Neural cell (in vitro differentiated cells): Measurements from ENCODE around the gene SULF2. TPM values are rescaled to one million over a fixed set of nuclear protein-coding genes. Genes with fewer than 3 reads are reported as not detected.

ENCODE experiments used
- H2AFZ ChIP-seq: fragments of 200-600, 300-800 bp; sonication (generic), shearing (Covaris generic); 2 replicates; pipeline ENCODE4 v1.6.0; 2014; ENCODE audit warnings: low read depth, mild to moderate bottlenecking, antibody characterized with exemption, low read length, moderate library complexity
- H3F3A ChIP-seq: fragments of 200-600 bp; shearing (Covaris generic); 2 replicates; pipeline ENCODE4 v1.6.1; 2016; ENCODE audit warnings: mild to moderate bottlenecking, moderate library complexity, mixed read lengths, antibody characterized with exemption, low read length; ENCODE audit not compliant: insufficient read depth, poor library complexity, severe bottlenecking
- H3K27ac ChIP-seq: fragments of 200-600, 300-800 bp; sonication (generic), shearing (Covaris generic); 2 replicates; pipeline ENCODE4 v1.5.1; 2014; ENCODE audit warnings: mild to moderate bottlenecking, low read length, moderate library complexity
- H3K27me3 ChIP-seq: fragments of 300-800, 200-600 bp; sonication (generic), shearing (Covaris generic); 2 replicates; pipeline ENCODE4 v1.6.0; 2014; ENCODE audit warnings: mild to moderate bottlenecking, low read depth, low read length, moderate library complexity; ENCODE audit not compliant: insufficient read depth
- H3K36me3 ChIP-seq: fragments of 300-800, 200-600 bp; sonication (generic), shearing (Covaris generic); 2 replicates; pipeline ENCODE4 v1.5.1; 2014; ENCODE audit warnings: mild to moderate bottlenecking, antibody characterized with exemption, low read length, moderate library complexity; ENCODE audit not compliant: insufficient read depth
- H3K4me2 ChIP-seq: fragments of 300-800, 200-600 bp; sonication (generic), shearing (Covaris generic); 2 replicates; pipeline ENCODE4 v1.6.0; 2014; ENCODE audit warnings: mild to moderate bottlenecking, low read length
- H3K4me3 ChIP-seq: fragments of 300-800, 200-600 bp; sonication (generic), shearing (Covaris generic); 2 replicates; pipeline ENCODE4 v1.5.1; 2014; ENCODE audit warnings: mild to moderate bottlenecking, low read length, moderate library complexity
- H3K79me2 ChIP-seq: fragments of 200-600 bp; shearing (Covaris generic); replicated peaks from 2 replicates; pipeline ENCODE4 v1.6.0; 2014; ENCODE audit warnings: mild to moderate bottlenecking, low read length, moderate library complexity; ENCODE audit not compliant: insufficient read depth
- H3K9ac ChIP-seq: fragments of 300-800, 200-600 bp; sonication (generic), shearing (Covaris generic); 2 replicates; pipeline ENCODE4 v1.6.1; 2016; ENCODE audit warnings: mild to moderate bottlenecking, low read length, mixed read lengths
- H3K9me2 ChIP-seq: fragments of 200-600 bp; shearing (Covaris generic); 2 replicates; pipeline ENCODE4 v1.6.1; 2016; ENCODE audit warnings: mild to moderate bottlenecking, low read length, mixed read lengths; ENCODE audit not compliant: insufficient read depth
- H3K9me3 ChIP-seq: fragments of 200-600, 300-800 bp; sonication (generic), shearing (Covaris generic); 2 replicates; pipeline ENCODE4 v1.6.1; 2016; ENCODE audit warnings: mild to moderate bottlenecking, mixed run types, low read length, moderate library complexity, mixed read lengths
- H4K20me1 ChIP-seq: fragments of 200-600 bp; shearing (Covaris generic); 2 replicates; pipeline ENCODE4 v1.6.1; 2016; ENCODE audit warnings: mild to moderate bottlenecking, mixed run types; ENCODE audit not compliant: insufficient read depth
- CTCF ChIP-seq: fragments of 450-650 bp; IDR thresholded peaks from 2 replicates; pipeline ENCODE4 v1.5.1; 2014; ENCODE audit warnings: antibody characterized with exemption, mild to moderate bottlenecking, moderate library complexity; ENCODE audit not compliant: poor library complexity, severe bottlenecking
- EP300 ChIP-seq: fragments of 450-650 bp; conservative IDR thresholded peaks from 2 replicates; pipeline ENCODE4 v1.6.1; 2014; ENCODE audit warnings: antibody characterized with exemption, mild to moderate bottlenecking, moderate library complexity; ENCODE audit not compliant: poor library complexity, severe bottlenecking
- EZH2 ChIP-seq: fragments of 200-600, 300-800 bp; shearing (Covaris generic), sonication (generic); IDR thresholded peaks from 2 replicates; pipeline ENCODE4 v1.6.1; 2014; ENCODE audit warnings: antibody characterized with exemption, low read length, borderline replicate concordance, mild to moderate bottlenecking; ENCODE audit not compliant: insufficient read depth, poor library complexity, severe bottlenecking
- MXI1 ChIP-seq: fragments of 450-650 bp; conservative IDR thresholded peaks from 2 replicates; pipeline ENCODE4 v1.6.1; 2014; ENCODE audit warnings: antibody characterized with exemption, mild to moderate bottlenecking; ENCODE audit not compliant: poor library complexity, severe bottlenecking
- POLR2AphosphoS5 ChIP-seq: IDR thresholded peaks from 2 replicates; pipeline ENCODE4 v1.6.1; 2012
- RAD21 ChIP-seq: fragments of 450-650 bp; conservative IDR thresholded peaks from 2 replicates; pipeline ENCODE4 v1.6.1; 2014; ENCODE audit warnings: antibody characterized with exemption, mild to moderate bottlenecking, moderate library complexity
- REST ChIP-seq: IDR thresholded peaks from 2 replicates; pipeline ENCODE4 v1.6.1; 2012; ENCODE audit warnings: borderline replicate concordance
- SMC3 ChIP-seq: fragments of 450-650 bp; conservative IDR thresholded peaks from 2 replicates; pipeline ENCODE4 v1.6.1; 2014; ENCODE audit warnings: antibody characterized with exemption, mild to moderate bottlenecking, moderate library complexity; ENCODE audit not compliant: poor library complexity
- TAF1 ChIP-seq: IDR thresholded peaks from 2 replicates; pipeline ENCODE4 v1.6.1; 2012; ENCODE audit warnings: low read depth
- polyA plus RNA-seq: library from polyadenylated mRNA; depleted of rRNA; stranded (reverse); fragments of >200 nt; gene quantifications from 2 replicates; pipeline ENCODE4 v1.2.3, GENCODE V29; 2014

Gene SULF2
- polyA plus RNA-seq, 1 donor from 2014 or later: 30.0 TPM

- H3K27ac ChIP-seq: no peak overlapping the region
- TF ChIP-seq REST: no peak
- TF ChIP-seq POLR2AphosphoS5: no peak
- TF ChIP-seq CTCF: no peak
- no peak for TF ChIP-seq TAF1
- TF ChIP-seq MXI1: no peak
- TF ChIP-seq EZH2: no peak
- TF ChIP-seq RAD21: no peak
- no peak for TF ChIP-seq EP300
- TF ChIP-seq SMC3: no peak
- no peaks in the 10 kb centered on the region for H3K79me2 ChIP-seq
- no peaks in the 10 kb centered on the region for H3K9me2 ChIP-seq
- H3F3A ChIP-seq: no peaks in the 10 kb centered on the region
- no peaks in the 10 kb centered on the region for H4K20me1 ChIP-seq
- no peak overlapping the region for H2AFZ ChIP-seq
- no peaks in the 10 kb centered on the region for H3K36me3 ChIP-seq
- H3K27me3 ChIP-seq: no peaks in the 10 kb centered on the region
- no peak overlapping the region for H3K9ac ChIP-seq
- no peak overlapping the region for H3K4me3 ChIP-seq
- no peak overlapping the region for H3K4me2 ChIP-seq
- H3K9me3 ChIP-seq: no peaks in the 10 kb centered on the region
Measured at GRCh38 chr20:47680804-47681529, 104.3 kb downstream of the SULF2 start.

- no peak overlapping the region for H3K4me2 ChIP-seq
- no peak overlapping the region for H3K4me3 ChIP-seq
- TF ChIP-seq POLR2AphosphoS5 (no peak), SMC3 (no peak), MXI1 (no peak)
- no peak overlapping the region for H2AFZ ChIP-seq
- no peaks in the 10 kb centered on the region for H3K9me2 ChIP-seq
- no peaks in the 10 kb centered on the region for H3K27me3 ChIP-seq
- H3K36me3 ChIP-seq: no peaks in the 10 kb centered on the region
- no peaks in the 10 kb centered on the region for H3K9me3 ChIP-seq
- H3F3A ChIP-seq: no peaks in the 10 kb centered on the region
- no peak overlapping the region for H3K27ac ChIP-seq
- no peak overlapping the region for H3K9ac ChIP-seq
- H4K20me1 ChIP-seq: no peaks in the 10 kb centered on the region
- H3K79me2 ChIP-seq: no peaks in the 10 kb centered on the region
Measured at GRCh38 chr20:47679462-47679861, 105.8 kb downstream of the SULF2 start.
